H1 (cell line): ENCODE measurements around the gene PPFIA4.

Experiments used
- ATF2 ChIP-seq: IDR thresholded peaks from 2 replicates; pipeline ENCODE4 v1.6.1; 2012; ENCODE audit warnings: low read length, inconsistent platforms
- CTCF ChIP-seq, 3 experiments: IDR thresholded peaks; 1 replicate in 2 of 3; 2 replicates in 1 of 3; pipeline versions ENCODE4 v1.5.1 to v1.6.1; 2011; ENCODE audit warnings: low read length in 3 of 3, mild to moderate bottlenecking in 3 of 3, inconsistent platforms in 2 of 3, low read depth in 1 of 3, moderate library complexity in 1 of 3; ENCODE audit not compliant: insufficient read depth in 1 of 3; ENCODE audit errors: control extremely low read depth in 1 of 3
- EP300 ChIP-seq, 2 experiments: IDR thresholded peaks; 1 replicate in 1 of 2; 2 replicates in 1 of 2; pipeline ENCODE4 v1.6.1; 2011 to 2012; ENCODE audit warnings: low read depth in 2 of 2, low read length in 2 of 2, mild to moderate bottlenecking in 2 of 2, borderline replicate concordance in 1 of 2, inconsistent platforms in 1 of 2, moderate library complexity in 1 of 2
- EZH2 ChIP-seq: fragments of 200-600 bp; sonication (generic); IDR thresholded peaks from 2 replicates; pipeline ENCODE4 v1.7.1; 2012; ENCODE audit warnings: low read depth, mild to moderate bottlenecking, moderate library complexity, low read length, inconsistent platforms; ENCODE audit not compliant: severe bottlenecking
- GABPA ChIP-seq: IDR thresholded peaks from 2 replicates; pipeline ENCODE4 v1.6.1; 2011; ENCODE audit warnings: mild to moderate bottlenecking, low read length, moderate library complexity, borderline replicate concordance; ENCODE audit not compliant: insufficient read depth
- NRF1 ChIP-seq: IDR thresholded peaks from 2 replicates; pipeline ENCODE4 v1.6.1; 2011; ENCODE audit warnings: mild to moderate bottlenecking, low read depth, low read length, improper control_type of control experiment
- POLR2AphosphoS5 ChIP-seq: IDR thresholded peaks from 2 replicates; pipeline ENCODE4 v1.6.1; 2011; ENCODE audit warnings: low read depth, low read length

DNA sequence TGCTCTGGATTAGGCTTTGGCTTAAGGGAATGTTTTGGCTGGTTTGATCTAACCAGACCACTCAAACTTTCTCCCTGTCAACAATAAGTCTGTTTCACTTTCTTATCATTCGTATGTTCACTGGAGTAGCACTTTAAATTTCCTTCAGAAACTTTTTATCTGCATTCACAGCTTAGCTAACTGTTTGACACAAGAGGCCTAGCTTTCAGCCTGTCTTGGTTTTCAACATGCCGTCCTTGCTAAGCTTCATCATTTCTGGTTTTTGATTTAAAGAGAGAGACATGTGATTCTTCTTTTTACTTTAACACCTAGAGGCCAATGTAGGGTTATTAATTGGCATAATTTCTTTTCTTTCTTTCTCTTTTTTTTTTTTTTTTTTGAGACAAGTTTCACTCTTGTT, 44.4 kb upstream of the PPFIA4 start:
- no peak for TF ChIP-seq CTCF (IDR thresholded peaks at IDR 0.05; ENCODE audit: control extremely low read depth in 1 of 3, insufficient read depth in 1 of 3, low read depth in 1 of 3, low read length in 3 of 3)
- no peak for TF ChIP-seq ATF2
- no peak for TF ChIP-seq GABPA
- TF ChIP-seq EP300 (IDR thresholded peaks at IDR 0.05; ENCODE audit: borderline replicate concordance in 1 of 2, low read depth in 2 of 2, low read length in 2 of 2), result no peak
- no peak for TF ChIP-seq EZH2
- no peak for TF ChIP-seq POLR2AphosphoS5
- no peak for TF ChIP-seq NRF1
